SK-N-MC (cell line): ENCODE results near the gene KHNYN.
A peak's percentile ranks its signal among the peaks of the same experiment; 100 is the strongest.

Source experiments
- DNase-seq: peaks from one replicate; pipeline ENCODE4 v3.0.0-alpha.2; 2011; ENCODE audit warnings: low read depth, low spot score
- H3K27ac ChIP-seq: fragments of 200-600 bp; sonication (generic); 2 replicates; pipeline ENCODE4 v1.5.1; 2016; ENCODE audit warnings: mixed run types
- H3K36me3 ChIP-seq: fragments of 200-600 bp; sonication (generic); 2 replicates; pipeline ENCODE4 v1.6.1; 2017; ENCODE audit warnings: antibody characterized with exemption, low read length, mixed read lengths; ENCODE audit not compliant: insufficient read depth
- H3K4me3 ChIP-seq: fragments of 200-600 bp; sonication (generic); 2 replicates; pipeline ENCODE4 v1.5.1; 2016
- H3K9ac ChIP-seq: fragments of 200-600 bp; sonication (generic); 2 replicates; pipeline ENCODE4 v1.8.0; 2017; ENCODE audit warnings: mixed run types, mixed read lengths; ENCODE audit not compliant: insufficient read length
- H3K9me3 ChIP-seq: fragments of 200-600 bp; sonication (generic); 2 replicates; pipeline ENCODE4 v1.6.1; 2017; ENCODE audit warnings: low read depth, mild to moderate bottlenecking, antibody characterized with exemption, low read length, moderate library complexity, mixed read lengths
- EZH2 ChIP-seq: fragments of 200-600 bp; sonication (generic); IDR thresholded peaks from one replicate; pipeline ENCODE4 v1.6.1; 2017; ENCODE audit warnings: antibody characterized with exemption
- FOXP2 ChIP-seq: optimal IDR thresholded peaks from 2 replicates; pipeline ENCODE3; 2011; ENCODE audit warnings: mild to moderate bottlenecking, moderate library complexity; ENCODE audit not compliant: insufficient read depth; ENCODE audit errors: extremely low read length, control extremely low read depth
- POLR2AphosphoS5 ChIP-seq: IDR thresholded peaks from 2 replicates; pipeline ENCODE4 v1.6.1; 2012; ENCODE audit warnings: mild to moderate bottlenecking, low read depth, low read length, borderline replicate concordance

KHNYN gene

DNA sequence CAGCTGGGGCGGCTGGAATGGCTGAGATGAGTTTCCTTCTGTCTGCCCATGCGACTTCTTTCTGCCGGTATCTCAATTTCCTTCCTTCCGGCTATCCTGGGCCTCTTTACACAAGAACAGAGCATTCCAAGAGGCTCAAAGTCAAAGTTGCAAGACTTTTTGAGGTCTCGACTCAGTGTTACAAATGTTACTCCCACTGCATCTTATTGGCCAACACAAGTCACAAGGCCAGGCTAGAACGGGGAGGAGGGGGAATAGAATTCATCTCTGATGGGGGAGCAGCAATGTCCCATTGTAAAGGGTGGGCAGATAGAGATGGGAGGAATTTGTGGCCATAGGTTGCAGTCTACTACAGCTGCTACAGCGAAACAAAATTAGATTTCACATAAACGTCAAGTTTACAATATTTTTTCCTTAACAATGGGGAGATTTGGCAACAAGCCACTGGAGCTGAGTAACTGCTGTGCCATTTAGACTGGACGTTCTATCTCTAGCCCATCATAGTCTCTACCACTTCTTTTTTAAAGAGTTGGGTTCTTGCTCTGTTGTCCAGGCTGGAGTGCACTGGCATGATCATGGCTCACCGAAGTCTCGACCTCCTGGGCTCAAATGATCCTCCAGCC lies 40.4 kb upstream of the KHNYN start:
- no peak overlapping the region for H3K27ac ChIP-seq
- H3K9ac ChIP-seq: no peak overlapping the region
- H3K4me3 ChIP-seq: no peak overlapping the region
- TF ChIP-seq POLR2AphosphoS5: no peak
- no peak for TF ChIP-seq EZH2
- no peak for TF ChIP-seq FOXP2
- H3K36me3 ChIP-seq: no peaks in the 10 kb centered on the region
- no peak for DNase-seq
- H3K9me3 ChIP-seq: no peaks in the 10 kb centered on the region

DNA sequence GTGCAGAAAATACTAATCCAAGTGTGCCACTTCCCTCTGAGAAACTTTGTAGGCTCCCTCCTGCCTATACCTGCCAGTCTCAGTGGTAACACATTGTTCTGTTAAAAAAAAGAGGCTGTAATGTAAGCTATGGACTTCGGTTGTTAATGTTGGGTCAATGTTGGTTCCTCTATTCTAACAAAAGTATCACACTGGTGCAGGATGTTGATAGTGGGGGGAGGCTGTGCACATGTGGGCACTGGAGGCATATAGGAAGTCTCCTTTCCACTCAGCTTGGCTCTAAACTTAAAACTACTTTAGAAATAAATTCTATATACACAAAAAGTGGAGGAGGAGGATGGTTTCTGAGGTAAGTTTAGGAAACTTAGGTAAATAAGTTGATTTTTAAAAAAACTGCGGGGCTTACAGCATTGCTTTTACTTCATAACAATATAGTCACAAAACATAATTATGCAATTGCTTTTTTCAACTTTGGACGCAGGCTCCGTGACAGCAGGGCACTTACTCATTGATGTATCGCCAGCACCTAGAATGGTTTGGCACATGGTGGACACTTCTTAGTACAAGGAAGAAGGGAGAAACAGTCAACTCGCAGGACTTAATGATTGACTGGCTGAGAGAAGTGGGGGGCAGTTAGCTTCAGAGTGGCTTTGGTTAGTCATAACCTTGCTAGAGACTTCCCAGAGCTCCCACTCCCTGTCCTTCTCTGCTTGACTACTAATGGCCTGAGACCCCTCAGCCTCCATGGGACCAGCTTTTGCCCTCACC lies 38.9 kb upstream of the KHNYN start:
- DNase-seq: no peak
- H3K36me3 ChIP-seq: no peaks in the 10 kb centered on the region
- H3K27ac ChIP-seq: no peak overlapping the region
- H3K9me3 ChIP-seq: no peaks in the 10 kb centered on the region
- TF ChIP-seq POLR2AphosphoS5 (no peak), FOXP2 (no peak)
- no peak overlapping the region for H3K4me3 ChIP-seq
- no peak overlapping the region for H3K9ac ChIP-seq

DNA sequence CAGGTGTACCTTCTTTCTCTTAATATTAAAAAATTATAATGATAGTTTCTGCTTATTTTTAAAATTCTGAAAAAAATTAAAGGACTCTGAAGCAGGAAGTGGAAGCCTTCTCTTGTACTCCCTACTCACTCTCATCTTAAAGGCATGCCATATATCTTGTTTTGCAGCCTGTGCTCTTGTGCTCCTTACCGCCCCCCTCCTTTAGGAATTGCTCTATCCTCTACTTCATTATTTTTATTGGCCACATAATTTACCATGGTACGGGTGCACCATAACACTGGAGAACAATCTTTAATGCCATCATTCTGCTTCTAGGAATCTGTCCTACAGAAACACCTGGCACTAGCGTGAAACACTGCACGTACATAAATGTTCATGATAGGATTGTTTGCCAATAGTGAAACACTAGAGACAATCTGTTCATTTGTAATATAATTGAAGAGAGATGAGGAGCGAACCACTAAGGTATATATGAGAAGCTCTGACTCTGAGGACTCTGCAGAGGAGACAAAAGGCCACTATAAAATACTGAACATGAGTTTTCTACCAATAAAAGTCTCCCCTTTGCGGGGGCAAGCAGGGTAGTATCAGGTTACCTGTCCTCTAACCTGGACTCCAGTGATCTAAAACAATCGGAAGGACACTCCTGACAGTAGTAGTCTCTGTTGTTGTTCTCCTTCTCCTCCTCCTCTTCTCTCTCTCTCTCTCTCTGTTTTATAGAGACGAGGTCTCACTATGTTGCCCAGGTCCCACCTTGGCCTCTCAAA lies 37.2 kb upstream of the KHNYN start:
- TF ChIP-seq EZH2 (no peak), POLR2AphosphoS5 (no peak), FOXP2 (no peak)
- DNase-seq: no peak
- Histone ChIP-seq H3K27ac (no peak overlapping the region), H3K36me3 (no peaks in the 10 kb centered on the region), H3K9me3 (no peaks in the 10 kb centered on the region), H3K4me3 (no peak overlapping the region), H3K9ac (no peak overlapping the region)

DNA sequence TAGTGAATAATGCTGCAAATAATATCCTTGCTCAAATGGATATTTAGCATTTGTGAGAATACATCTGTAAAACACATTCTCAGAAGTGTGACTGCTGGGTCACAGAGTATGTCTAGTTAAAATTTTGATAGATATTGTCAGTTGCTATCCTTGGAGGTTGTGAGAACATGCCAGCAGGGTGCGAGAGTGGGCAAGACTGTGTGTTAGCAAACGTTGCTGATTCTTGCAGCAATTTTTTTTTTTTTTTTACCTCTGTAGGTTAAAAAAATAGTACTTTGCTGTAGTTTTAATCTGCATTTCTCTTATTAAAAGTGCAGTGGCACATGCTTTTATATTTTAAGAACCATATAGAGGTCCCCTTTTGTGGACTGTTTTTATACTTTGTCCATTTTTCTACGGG lies 35.5 kb upstream of the KHNYN start:
- no peaks in the 10 kb centered on the region for H3K9me3 ChIP-seq
- no peak overlapping the region for H3K4me3 ChIP-seq
- H3K9ac ChIP-seq: no peak overlapping the region
- TF ChIP-seq EZH2 (no peak), POLR2AphosphoS5 (no peak), FOXP2 (no peak)
- DNase-seq: no peak
- no peak overlapping the region for H3K27ac ChIP-seq
- H3K36me3 ChIP-seq: no peaks in the 10 kb centered on the region

DNA sequence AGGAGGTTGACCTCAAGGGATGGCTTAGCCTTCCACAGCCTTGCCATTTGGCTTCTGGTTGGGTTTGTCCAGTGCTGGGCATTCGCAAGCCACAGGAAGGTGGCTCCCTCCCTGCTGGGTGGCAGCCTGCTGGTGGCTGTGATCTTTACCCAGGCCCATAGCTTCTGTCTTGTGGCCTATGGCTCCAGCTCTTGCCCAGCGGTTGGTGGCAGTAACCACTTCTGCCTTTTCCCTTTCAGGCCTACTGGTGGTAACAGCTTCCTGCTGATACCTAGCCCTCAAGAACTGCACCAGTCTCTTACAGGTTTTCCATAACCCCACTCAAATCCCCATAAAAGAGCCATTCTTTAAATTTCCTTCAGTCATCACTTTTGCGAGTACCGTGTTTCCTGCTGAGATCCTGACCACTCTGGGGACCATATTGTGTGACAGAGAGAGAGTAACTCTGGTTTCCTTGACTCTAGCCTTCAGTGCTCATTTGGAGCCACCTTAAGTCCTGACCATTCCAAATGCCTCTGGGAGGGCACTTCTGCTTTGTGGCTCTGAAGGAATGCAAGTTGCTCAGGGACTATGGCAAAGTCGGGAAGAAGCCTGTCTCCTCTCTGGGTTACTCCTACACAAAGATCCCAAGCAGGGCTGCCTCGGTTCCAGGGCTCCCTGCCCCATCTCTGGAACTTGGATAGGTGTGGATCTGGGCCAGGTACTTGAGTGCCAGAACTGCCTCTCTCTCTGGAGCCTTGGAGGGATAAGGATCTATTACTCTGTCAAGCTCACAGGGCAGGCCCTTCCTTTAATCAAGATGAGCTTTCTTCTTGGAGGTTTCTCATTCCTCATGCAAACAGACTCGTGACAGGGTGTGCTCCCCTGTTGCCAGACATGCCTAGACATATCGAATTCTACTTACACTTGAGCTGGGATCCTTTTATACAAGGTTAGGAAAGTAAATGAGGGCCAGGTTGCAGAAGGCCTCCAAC lies 33.9 kb upstream of the KHNYN start:
- TF ChIP-seq EZH2 (no peak), FOXP2 (no peak), POLR2AphosphoS5 (no peak)
- no peaks in the 10 kb centered on the region for H3K36me3 ChIP-seq
- peak overlapping the region; percentile 54; the same call in 1 of the 2 replicates for H3K27ac ChIP-seq
- no peak overlapping the region for H3K9ac ChIP-seq
- DNase-seq: no peak
- no peak overlapping the region for H3K4me3 ChIP-seq
- H3K9me3 ChIP-seq: no peaks in the 10 kb centered on the region

DNA sequence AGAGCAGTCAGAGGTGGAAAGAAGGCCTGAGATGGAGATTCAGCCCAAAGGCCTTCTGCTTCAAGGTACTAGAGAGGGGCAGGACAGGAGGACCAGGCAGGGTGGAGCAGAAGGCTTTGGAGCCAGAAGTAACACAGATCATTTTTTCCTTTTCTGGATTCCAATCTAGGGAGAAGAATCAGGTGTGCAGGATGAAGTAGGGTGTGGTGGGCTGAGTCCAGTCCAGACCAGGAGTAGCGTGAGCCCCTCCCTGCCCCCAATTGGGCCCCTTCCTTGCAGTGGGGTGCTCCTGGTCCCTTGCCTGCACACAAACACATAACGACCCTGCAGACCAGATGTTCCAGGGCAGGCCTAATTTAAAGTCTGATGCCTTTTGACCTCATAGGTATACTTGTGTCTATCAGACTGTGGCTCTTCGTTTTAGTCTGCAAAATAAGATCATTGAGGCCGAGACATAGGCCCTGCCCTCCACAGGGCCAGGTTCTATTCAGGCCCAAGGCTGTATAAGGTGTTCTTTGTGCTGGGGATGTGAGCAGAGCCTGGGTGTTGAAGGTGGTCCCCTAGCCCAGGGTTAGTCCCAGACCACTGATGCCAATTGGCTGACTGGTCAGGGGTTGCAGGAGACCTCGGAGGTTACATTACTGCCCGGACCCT lies 32.0 kb upstream of the KHNYN start:
- H3K9me3 ChIP-seq: no peaks in the 10 kb centered on the region
- peak overlapping the region; percentile 24 for H3K9ac ChIP-seq
- H3K4me3 ChIP-seq: peak overlapping the region; percentile 88
- no peak for TF ChIP-seq POLR2AphosphoS5
- TF ChIP-seq EZH2: no peak
- no peak for TF ChIP-seq FOXP2
- peak overlapping the region; percentile 69 for H3K27ac ChIP-seq
- no peaks in the 10 kb centered on the region; the same call in none of the 2 replicates for H3K36me3 ChIP-seq
- DNase-seq: no peak

DNA sequence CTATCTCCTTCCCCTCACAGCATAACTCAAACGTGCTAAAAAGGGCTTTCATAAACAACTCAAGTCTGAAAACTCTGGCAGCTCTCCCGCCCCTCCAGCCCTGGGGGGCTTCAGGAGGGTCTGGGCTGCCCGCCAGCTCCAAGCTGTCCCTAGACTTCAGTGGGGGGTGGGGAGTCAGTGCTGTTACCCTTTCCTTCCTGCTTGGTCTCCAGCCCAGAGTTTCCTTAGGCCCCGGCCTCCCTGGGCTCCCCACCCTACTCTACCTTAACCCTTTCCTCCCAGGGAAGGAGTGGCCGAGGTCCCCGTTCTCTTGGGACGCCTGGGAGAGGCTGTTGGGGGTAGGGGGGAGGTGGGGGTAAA lies 31.5 kb upstream of the KHNYN start:
- Histone ChIP-seq H3K9ac (peak overlapping the region; percentile 24), H3K36me3 (no peaks in the 10 kb centered on the region; the same call in none of the 2 replicates), H3K4me3 (peak overlapping the region; percentile 88), H3K9me3 (no peaks in the 10 kb centered on the region), H3K27ac (peak overlapping the region; percentile 69; the same call in 1 of the 2 replicates)
- no peak for DNase-seq
- TF ChIP-seq EZH2: no peak
- TF ChIP-seq POLR2AphosphoS5: no peak
- TF ChIP-seq FOXP2: no peak
